Ascending aorta (tissue), 2 donors: ENCODE data around the gene FRYL. TPM values are rescaled to one million over a fixed set of nuclear protein-coding genes. Genes with fewer than 3 reads are reported as not detected.
A peak's percentile ranks its signal among the peaks of the same experiment; 100 is the strongest.

ENCODE experiments used
- DNase-seq, 2 donors: peaks; one replicate each; pipeline ENCODE4 v3.0.0-alpha.2; 2019; ENCODE audit warnings: low spot score in 2 of 2
- H3K27ac ChIP-seq, 2 donors: fragments of 200-600 bp; sonication (generic); one replicate each; pipeline ENCODE4 v1.5.1; 2016 to 2017; ENCODE audit warnings: mild to moderate bottlenecking in 1 of 2
- H3K27me3 ChIP-seq: fragments of 200-600 bp; sonication (generic); one replicate; pipeline ENCODE4 v1.5.1; 2017
- H3K36me3 ChIP-seq, 2 donors: fragments of 200-600 bp; sonication (generic); one replicate each; pipeline ENCODE4 v1.5.1; 2016
- H3K4me1 ChIP-seq, 2 donors: fragments of 200-600 bp; sonication (generic); one replicate each; pipeline ENCODE4 v1.5.1; 2016 to 2017; ENCODE audit warnings: mild to moderate bottlenecking in 1 of 2
- H3K4me3 ChIP-seq, 2 donors: fragments of 200-600 bp; sonication (generic); one replicate each; pipeline ENCODE4 v1.5.1; 2016 to 2017; ENCODE audit warnings: mild to moderate bottlenecking in 1 of 2
- H3K9me3 ChIP-seq, 2 donors: fragments of 200-600 bp; sonication (generic); one replicate each; pipeline ENCODE4 v1.5.1; 2016
- CTCF ChIP-seq, 3 experiments: fragments of 200-600 bp in 2 of 3; fragments of 450-650 bp in 1 of 3; sonication (generic) in 2 of 3; IDR thresholded peaks; one replicate each; pipeline ENCODE4 v1.5.1; 2016 to 2019; ENCODE audit warnings: antibody characterized with exemption in 3 of 3, mild to moderate bottlenecking in 1 of 3, moderate library complexity in 1 of 3
- intact Hi-C: fragments of 100-400 bp; cut with DNase I; formaldehyde crosslinking; loops from one replicate; pipeline ENCODE4 v1.15.1; 2023
- total RNA-seq: library from RNA; depleted of rRNA; stranded (reverse); fragments of >200 nt; gene quantifications from one replicate; pipeline ENCODE4 v1.1.0, GENCODE V29; 2016

Gene FRYL
- total RNA-seq, 1 donor from 2014 or later, result 40.6 TPM

DNA sequence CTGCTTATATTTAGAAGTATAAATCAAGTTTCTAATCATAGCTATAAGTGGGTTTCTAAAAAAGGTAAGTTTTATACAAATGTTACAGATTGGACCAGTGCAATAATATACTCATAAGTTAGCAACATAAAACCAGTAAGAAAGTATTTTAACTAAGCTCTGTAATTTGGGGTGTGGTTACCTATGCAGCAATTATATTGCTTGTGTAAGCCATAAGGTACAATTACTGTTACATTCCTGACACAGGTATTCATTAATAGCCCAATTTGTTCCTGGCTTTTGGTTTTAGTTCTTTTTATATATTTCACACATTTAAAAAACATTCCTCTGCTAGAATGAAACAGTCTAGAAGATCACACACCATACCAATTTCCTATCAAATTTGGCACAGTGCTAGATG, 115.1 kb downstream of the FRYL start:
- intact Hi-C loops, result loop anchor here (5.0 kb wide), 1 partner anchor 117 kb away; the partner anchor contains the start of gene FRYL
- no peak for TF ChIP-seq CTCF (IDR thresholded peaks at IDR 0.05)
- Histone ChIP-seq H3K9me3 (peaks cover 0 to 13% of the 10 kb centered on the region in 2 donors), H3K4me1 (peaks cover 2 to 20% of the 10 kb centered on the region in 2 donors), H3K4me3 (no peak overlapping the region), H3K27ac (no peak overlapping the region), H3K27me3 (no peaks in the 10 kb centered on the region), H3K36me3 (no peaks in the 10 kb centered on the region)
- no peak for DNase-seq

DNA sequence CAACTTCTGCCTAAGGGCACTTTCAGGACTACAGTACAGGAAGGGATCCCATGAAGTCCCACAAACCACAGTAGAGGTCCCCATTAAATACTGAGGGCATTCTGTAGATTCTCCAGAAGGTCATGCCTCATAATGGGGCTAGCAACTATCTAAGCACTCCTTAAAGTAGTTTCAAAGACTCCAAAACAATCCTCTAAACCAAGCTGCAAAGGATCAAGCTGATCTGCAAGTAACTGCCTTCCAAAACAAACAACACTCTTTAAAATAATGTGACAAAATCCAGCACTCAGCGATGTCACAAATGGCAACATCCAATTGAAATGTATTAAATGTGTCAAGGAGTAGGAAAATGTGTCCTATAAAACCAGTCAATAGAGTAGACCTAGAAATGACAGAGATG, 118.7 kb downstream of the FRYL start:
- H3K27me3 ChIP-seq, result no peaks in the 10 kb centered on the region
- no peak for TF ChIP-seq CTCF (IDR thresholded peaks at IDR 0.05)
- H3K36me3 ChIP-seq, result no peaks in the 10 kb centered on the region
- no peak overlapping the region for H3K27ac ChIP-seq
- no peak for DNase-seq
- H3K4me3 ChIP-seq, result no peak overlapping the region
- peaks cover 0 to 13% of the 10 kb centered on the region in 2 donors for H3K9me3 ChIP-seq
- peaks cover 0 to 14% of the 10 kb centered on the region in 2 donors for H3K4me1 ChIP-seq
- intact Hi-C loops, result no loop called here

DNA sequence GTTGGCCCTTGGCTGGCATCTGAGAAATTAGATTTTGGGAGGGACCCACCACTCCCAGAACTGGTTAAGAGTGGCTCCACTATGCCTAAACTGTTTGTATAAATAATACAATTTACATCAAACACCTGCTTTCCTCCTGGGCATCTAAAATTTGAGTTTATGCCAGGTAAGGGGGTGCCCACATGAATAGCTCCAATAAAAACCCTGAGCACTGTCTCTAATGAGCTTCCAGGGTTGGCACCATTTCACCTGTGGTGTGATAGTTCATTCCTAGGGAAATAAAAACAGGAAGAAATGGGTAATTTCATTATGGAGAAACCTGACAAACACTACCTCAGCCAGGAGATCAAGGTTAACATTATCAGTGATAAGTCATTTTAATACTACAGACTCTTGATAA, 119.7 kb downstream of the FRYL start:
- Histone ChIP-seq H3K4me1 (peaks cover 0 to 10% of the 10 kb centered on the region in 2 donors), H3K4me3 (no peak overlapping the region), H3K9me3 (peaks cover 0 to 13% of the 10 kb centered on the region in 2 donors), H3K27me3 (no peaks in the 10 kb centered on the region), H3K27ac (no peak overlapping the region), H3K36me3 (no peaks in the 10 kb centered on the region)
- no peak for DNase-seq
- TF ChIP-seq CTCF (IDR thresholded peaks at IDR 0.05), result no peak
- intact Hi-C loops, result no loop called here

DNA sequence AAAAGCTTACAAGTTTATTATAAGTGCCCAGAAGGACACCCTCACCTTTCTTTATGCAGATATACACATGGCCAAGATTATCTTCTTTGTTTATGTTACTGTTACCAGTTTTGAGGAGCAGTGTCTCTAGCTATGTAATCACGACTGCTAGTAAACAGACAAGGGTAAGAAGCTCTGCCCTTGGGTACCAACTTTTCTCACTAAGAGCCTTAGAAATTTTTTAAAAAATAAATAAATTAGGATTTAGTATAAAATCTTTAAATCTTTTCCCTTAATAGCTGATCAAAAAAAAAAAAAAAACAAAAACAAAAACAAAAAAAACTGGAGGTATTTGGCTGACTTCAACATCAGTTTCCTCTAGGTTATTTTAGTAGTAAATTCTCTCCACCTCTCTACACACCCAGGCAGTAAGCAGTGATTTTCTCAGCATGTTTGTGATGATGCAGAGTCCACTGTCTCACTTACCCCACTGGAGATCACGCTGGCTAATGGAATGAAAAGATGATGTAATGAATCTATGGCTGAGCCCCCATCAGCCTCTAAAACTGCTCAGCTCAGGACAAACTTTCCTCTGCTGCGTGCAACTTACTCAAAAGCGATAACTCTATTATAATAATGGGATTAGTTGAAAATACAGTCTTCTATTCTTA, 125.9 kb downstream of the FRYL start:
- H3K4me1 ChIP-seq, result peaks cover 0 to 32% of the 10 kb centered on the region in 2 donors
- intact Hi-C loops, result no loop called here

GRCh38 chr4:48653217-48654014, 126.7 kb downstream of the FRYL start:
- peak overlapping the region; percentile 9 to 53 for H3K27ac ChIP-seq
- no peak for TF ChIP-seq CTCF (IDR thresholded peaks at IDR 0.05)
- H3K4me1 ChIP-seq, result peaks cover 0 to 33% of the 10 kb centered on the region in 2 donors
- no peaks in the 10 kb centered on the region for H3K36me3 ChIP-seq
- DNase-seq, result peak in 1 of 2 donors; percentile 70
- intact Hi-C loops, result no loop called here
- H3K27me3 ChIP-seq, result no peaks in the 10 kb centered on the region
- peak overlapping the region; percentile 29 to 37 for H3K4me3 ChIP-seq
- H3K9me3 ChIP-seq, result no peaks in the 10 kb centered on the region

More for the DNA sequence above, 125.9 kb downstream of the FRYL start:
- DNase-seq, result no peak
- TF ChIP-seq CTCF (IDR thresholded peaks at IDR 0.05), result no peak
- peak overlapping the region; percentile 29 to 37 for H3K4me3 ChIP-seq
- H3K36me3 ChIP-seq, result no peaks in the 10 kb centered on the region
- H3K27me3 ChIP-seq, result no peaks in the 10 kb centered on the region
- no peaks in the 10 kb centered on the region for H3K9me3 ChIP-seq
- peak overlapping the region; percentile 9 to 53 for H3K27ac ChIP-seq
